ENCODE measurements around the gene BCAR3.

BCAR3 gene

DNA sequence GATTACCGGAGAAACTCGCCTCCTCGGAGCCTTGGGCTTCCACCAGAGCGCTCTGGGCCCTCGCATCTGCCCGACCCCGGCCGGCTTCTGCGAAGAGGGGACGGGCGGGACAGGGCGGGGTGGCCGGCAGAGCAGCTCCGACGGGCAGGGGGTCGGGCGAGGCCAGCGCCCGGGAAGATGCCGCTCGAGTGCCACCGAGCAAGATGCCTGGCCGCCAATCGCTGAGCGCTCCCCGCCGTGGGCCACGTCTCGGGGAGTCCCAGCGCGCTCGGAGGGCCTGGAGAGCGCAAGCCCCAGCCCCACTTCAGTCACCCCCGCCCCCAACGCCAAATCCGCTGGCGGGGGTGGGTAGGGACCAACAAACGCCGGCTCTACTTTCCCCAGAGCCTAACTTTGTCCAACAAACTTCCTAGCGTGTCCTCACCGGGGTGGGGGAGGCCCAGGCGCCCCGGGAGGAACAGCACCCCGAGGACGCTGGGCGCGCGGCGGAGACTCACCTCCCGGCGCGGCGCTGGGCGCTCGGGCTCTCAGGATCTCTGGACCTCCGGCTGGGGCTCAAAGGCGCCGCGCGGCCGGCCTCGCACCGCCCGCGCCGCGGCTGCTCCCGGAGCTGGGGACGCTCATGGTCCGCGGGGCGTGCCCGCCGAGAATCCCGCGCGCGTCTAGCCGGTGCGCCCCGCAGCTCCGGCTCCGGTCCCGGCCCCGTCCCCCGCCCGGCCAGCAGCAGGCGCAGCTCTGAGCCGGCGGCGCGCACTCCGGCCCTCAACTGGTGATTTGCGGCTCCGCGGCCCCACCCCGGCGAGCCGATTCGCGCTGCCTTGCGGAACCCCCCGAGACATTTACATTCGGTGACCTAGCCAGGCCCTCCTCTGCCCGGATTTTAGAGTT, at the start of gene BCAR3:
BCAR3 (minus strand) TSS at position 737 of the 888 bp plus-strand sequence. CDS start 6,907 bp downstream, outside the sequence.
- DNase-seq: no peak

DNA sequence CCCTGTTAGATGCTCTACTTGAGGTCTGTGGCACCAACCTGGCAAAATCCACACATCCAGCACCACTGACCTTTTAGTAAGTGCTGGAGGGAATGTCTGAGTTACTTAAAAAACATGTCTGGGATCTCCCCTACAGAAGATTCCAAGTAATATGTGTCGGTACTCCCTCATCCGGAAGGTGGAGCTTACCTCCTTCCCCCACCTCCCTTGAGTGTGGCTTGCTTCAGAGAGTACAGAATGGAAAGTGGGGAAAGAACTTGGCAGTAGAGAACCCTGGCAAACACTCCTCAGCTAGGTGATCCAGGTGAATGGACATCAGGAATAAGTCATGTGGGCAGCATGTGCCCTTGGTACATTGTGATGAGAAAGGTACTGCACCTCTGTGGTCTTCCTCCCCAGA, 49.0 kb upstream of the BCAR3 start:
- no peak for DNase-seq

GRCh38 chr1:93729906-93730305, 48.3 kb upstream of the BCAR3 start:
- DNase-seq: no peak

GRCh38 chr1:93729502-93729901, 47.9 kb upstream of the BCAR3 start:
- no peak for DNase-seq

GRCh38 chr1:93728480-93729131, 47.0 kb upstream of the BCAR3 start:
- no peak for DNase-seq

DNA sequence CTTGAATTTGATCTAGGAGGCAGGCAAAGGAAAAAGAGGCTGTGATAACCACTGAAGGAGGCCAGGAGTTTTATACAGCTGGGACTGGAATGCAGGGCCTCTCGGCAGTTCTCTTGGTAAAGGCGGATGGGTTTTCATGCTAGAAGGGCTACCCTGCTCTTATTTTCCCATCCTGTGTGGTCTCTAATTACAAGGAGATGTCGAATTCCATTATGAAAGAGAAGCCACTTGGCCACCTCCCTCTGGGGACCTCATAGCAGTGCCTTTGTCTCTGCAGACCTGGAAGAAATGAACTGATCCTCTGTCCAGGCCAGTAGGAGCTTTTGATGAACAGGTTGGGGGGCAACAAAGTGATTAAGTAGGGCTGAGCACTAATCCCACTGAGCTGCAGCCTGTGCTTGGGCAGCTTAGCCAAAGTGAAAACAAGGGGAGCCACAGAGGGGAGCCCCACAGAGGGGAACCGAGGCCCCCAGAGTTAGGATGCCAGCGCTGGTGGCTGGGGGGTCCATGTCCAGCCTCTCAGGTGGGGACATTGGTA, 42.2 kb upstream of the BCAR3 start:
- no peak for DNase-seq

DNA sequence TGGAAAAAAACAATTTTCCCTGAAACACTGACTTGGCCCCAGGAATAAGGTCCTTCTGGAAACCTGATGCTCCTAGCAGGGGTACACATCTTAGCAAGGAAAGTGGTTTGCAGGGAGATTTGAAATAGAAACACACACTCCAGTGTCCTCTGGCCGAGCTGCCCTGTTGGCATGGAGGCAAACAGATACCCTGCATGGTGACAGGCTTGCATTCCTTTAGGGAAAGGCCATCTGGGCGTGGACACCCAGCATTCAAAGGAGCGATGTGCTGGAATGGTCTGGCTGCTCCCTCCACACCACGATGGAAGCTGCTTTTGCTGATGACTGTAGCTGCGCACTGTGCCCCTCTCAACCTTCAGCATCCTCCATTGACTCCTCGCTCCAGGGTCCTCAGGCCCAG, 41.5 kb upstream of the BCAR3 start:
- no peak for DNase-seq

DNA sequence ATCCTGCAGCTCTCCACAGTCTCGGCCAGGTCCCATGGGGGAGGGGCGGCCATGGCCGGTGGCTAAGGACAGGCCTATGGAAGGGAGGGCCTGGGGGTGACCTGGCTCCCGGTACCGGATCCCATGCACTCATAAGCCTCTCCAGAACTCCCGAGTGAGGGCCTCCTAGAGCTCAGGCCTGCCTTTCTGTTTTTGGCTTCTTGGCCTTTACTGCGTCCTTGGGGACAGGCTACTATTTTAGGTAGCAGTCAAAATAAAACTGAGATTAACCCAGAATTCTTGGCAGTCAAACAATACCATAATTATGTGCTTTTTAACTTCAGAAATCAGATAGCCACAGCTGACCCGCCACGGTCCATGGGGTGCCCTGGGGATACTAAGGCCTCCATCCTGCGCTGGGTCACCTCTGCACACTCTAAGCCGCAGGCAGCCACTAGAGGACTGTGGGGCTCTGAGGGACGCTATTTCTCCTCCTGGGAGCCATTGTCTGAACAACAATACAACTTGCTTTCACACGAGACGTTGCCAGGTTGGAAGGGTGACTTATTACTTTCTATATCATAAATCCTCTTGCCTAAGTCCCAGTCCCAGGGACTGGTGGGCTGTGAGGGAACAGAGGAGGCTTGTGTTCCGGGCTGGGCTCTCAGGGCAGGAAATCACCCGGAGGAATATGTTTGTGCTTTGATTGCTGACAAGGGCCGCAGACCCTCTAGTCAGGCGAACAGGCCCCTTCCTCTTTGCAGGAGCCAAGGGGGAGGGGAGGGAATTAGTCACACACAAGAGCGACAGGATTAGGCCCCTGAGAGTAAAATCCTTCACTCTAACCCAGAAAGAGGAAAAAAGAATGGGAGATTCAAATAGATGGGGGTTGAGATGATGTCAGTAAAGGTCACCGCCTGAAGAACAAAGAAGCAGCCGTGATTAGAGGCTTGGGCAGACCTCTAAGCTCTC, 40.7 kb upstream of the BCAR3 start:
- DNase-seq: no peak

GRCh38 chr1:93720956-93721626, 39.5 kb upstream of the BCAR3 start:
- DNase-seq: no peak

GRCh38 chr1:93717640-93718039, 36.0 kb upstream of the BCAR3 start:
- DNase-seq: no peak

GRCh38 chr1:93716941-93717368, 35.3 kb upstream of the BCAR3 start:
- DNase-seq: peak; percentile 35

DNA sequence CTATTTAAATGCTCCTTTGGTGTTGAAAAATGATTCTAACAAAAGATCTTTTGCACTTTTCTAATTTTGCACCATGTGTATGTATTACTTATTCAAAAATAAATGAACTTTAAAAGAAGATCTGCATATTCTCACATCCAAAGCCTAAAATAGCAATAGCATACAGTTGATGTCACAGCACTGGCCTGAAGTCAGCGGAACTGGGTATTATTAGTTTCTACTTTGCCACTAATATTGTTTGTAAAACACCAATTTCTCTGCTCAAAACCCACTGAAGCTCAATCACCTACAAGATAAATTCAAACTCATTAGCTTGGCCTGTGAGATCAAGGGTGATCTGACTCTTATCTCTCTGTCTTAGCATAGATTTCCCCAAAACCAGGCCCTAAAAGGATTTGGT, 34.5 kb upstream of the BCAR3 start:
- no peak for DNase-seq

DNA sequence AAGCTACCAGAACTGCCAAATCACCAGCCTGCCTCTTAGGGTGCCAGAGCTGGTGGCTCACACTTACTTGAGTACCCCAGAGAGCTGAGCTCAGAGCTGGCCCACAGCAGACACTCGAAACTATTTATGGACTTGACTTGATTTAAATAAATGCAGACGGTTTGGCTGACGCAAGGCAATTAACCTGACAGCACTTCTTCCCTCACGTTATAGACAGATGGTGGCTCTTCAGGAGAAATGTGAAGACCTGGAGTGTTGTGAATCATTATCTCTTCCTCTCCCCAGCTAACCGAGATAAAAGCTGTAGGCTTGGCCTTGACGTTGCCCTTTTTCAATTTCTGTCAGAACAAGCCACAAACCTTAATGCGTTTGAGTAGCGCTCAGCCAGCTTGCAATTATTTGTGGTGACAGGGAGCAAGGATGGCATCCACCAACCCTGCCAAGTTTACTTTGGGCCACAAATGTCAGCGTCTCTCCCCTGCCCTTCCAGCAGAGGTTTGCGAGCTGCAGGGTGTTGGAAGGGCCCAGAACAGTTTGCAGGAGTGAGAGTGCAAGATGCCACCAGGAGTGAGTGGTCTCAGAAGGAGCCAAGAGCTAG, 34.0 kb upstream of the BCAR3 start:
- DNase-seq: no peak

GRCh38 chr1:93714356-93714755, 32.7 kb upstream of the BCAR3 start:
- no peak for DNase-seq

GRCh38 chr1:93713341-93713740, 31.7 kb upstream of the BCAR3 start:
- DNase-seq: no peak

DNA sequence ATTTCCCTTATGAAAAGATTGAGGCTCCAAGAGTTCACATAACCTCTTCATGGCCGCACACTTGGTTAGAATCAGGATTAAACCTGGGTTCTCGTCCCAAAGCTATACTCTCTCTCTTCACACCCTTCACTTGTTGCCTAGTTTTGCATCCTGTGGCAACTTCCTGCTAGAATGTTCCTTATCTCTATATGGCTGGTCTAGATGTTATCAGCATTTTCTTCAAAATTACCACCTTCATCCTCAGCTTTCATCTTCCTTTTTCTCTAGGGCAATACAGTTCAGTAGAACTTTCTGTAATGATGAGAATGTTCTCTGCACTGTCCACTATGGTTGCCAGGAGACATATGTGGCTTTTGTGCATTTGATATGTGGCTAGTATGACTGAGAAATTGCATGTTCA, 31.1 kb upstream of the BCAR3 start:
- DNase-seq: no peak

DNA sequence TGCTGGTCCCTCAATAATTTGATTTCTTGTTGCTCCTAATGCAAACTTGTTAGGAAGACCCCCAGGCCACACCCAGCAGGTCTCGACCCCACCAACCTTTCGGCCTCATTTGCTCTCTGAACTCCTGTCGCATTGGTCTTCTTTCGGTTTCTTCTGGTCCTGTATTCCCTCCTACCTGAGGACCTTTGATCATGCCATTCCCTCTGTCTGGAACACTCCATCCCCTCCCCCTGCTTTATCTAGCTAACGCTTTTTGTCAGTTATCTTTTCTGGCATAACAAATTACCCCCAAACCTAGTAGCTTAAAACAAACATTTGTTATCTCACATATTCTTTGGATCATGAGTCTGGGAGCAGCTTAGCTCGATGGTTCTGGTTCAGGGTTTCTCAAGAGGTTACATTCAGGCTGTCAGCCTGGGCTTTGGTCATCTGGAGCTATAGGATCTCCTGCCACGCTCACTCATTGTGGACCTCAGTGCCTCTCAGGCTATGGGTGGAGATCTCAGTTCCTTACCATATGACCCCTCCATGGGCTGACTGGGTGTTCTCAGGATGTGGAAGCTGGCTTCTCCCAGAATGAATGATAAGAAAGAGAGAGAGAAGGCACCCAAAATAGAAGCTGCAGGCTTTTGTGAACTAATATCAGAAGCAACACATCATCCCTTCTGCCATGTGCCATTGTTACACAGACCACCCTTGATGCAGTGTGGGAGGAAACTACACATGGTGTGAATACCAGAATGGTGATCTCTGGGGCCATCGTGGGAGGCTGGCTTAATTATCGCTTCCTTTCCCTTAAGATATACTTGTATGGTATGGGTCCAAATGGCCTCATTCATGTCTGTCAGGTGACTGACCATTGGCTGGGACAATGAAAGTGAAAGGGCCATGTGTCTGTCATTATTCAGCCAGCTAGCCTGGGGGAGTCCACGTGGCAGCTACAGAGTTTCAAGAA, 29.1 kb upstream of the BCAR3 start:
- DNase-seq: no peak

DNA sequence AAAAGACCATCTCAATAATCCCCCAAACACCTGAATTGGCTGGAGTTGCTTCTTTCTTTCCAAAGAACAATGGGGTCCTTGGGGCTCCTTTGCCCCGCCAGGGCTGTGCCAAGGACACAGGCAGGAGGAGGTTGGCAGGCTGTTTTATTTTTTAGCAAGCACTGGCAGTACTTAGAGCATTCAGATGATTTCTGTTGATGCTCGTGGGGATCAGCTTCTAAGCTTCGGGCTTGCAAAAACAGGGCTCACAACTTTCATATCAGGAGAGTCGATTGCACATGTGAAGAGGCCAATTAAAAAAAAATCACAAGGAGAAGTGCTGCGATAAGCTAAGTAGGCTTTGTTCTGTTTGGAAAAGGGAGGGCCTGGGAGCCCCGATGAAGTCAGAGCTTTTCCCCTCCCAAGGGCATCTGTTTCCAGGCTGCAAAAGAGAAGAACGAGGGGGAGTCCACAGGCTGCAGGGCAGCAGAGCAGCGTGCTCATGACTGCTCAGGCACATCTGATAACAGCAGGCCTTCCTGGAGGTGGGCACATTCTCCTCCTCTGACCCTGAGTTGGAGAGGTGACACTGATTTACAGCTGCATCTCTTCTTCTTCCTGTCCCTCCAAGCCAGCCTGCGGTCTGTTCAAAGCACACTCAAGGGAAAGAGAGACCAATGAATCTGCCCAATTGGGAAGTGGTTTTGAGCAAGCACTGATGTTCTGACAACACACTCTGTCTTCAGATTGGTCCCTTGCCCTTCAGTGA, 27.3 kb upstream of the BCAR3 start:
- no peak for DNase-seq

DNA sequence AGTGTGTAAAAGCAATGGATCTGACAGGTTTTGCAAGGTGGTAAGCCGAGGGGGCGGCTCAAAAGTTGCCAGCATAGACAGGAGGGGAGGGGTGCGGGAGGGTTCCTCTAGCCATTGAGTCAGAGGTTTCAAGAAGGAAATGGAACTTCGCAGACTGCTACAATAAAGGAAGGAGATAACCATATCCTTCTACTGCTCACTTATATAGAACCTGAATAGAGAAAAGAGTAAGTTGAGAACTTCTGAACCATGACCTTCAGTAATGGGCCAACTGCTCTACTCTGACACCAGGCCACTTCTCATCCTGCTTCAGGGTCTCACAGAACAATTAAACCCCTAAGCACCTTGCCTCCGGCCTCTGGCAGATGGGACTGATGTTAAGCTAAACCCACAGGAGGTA, 26.3 kb upstream of the BCAR3 start:
- no peak for DNase-seq

Data from CD4-positive, alpha-beta T cell treated with Interleukin-4 for 4 hours (primary cell).